ENCODE measurements around the gene RUBCNL.

RUBCNL gene

DNA sequence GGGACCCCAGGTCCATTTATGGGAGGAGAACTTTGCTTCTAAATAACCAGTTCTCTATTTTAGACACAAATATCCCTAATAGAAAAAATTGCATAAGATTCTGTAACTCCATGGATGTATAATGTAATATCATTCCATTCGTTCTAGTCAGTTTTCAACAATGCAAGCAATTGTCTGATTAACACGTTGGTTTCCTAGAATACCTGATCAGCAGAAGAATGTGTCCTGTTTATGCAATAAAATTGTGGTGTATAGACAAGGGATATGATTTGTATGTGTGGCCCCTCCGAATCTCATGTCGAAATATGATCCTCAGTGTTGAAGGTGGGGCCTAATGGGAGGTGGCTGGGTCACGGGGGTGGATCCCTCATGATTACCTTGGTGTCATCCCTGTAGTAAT is 62.1 kb downstream of the RUBCNL start:
- in situ Hi-C loops (cut with HindIII; ENCODE audit: low sequenced_read_pairs) = no loop called here
- TF ChIP-seq, protein P1, sequence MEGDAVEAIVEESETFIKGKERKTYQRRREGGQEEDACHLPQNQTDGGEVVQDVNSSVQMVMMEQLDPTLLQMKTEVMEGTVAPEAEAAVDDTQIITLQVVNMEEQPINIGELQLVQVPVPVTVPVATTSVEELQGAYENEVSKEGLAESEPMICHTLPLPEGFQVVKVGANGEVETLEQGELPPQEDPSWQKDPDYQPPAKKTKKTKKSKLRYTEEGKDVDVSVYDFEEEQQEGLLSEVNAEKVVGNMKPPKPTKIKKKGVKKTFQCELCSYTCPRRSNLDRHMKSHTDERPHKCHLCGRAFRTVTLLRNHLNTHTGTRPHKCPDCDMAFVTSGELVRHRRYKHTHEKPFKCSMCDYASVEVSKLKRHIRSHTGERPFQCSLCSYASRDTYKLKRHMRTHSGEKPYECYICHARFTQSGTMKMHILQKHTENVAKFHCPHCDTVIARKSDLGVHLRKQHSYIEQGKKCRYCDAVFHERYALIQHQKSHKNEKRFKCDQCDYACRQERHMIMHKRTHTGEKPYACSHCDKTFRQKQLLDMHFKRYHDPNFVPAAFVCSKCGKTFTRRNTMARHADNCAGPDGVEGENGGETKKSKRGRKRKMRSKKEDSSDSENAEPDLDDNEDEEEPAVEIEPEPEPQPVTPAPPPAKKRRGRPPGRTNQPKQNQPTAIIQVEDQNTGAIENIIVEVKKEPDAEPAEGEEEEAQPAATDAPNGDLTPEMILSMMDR (IDR thresholded peaks at IDR 0.05; ENCODE audit: low read depth, low read length, missing control alignments) = no peak
- no peak overlapping the region for H3K4me3 ChIP-seq (ENCODE audit: low read depth, low read length)
- DNase-seq (ENCODE audit: low read depth) = no peak

DNA sequence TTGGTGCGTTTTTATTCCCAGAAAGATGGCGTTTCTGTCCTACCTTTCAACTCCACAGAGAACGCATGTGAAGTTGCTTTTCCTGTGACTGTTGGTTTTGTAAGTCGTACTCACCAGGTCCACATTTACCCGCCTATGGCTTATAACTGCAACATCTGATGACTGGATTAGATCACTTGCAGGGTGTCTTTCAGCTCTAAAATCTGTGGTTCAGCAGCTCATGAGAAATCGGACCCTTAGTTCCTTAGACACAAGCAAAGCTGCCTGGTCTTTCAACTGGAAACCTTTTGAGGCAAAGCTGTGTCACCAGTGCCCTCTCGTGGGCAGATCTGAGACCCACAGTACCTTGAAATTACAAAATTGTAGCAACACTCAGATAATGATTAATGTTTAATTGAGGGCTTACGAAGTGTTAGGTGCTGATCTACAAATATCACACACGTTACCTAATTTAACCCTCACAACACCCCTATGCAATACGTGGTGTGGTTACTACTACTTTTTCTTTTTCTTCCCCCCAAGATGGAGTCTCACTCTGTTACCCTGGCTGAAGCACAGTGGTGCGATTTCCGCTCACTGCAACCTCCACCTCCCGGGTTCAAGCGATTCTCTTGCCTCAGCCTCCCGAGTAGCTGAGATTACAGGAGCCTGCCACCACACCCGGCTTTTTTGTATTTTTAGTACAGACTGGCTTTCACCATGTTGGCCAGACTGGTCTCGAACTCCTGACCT is 65.4 kb downstream of the RUBCNL start:
- H3K4me3 ChIP-seq (ENCODE audit: low read depth, low read length) = no peak overlapping the region
- DNase-seq (ENCODE audit: low read depth) = peak; percentile 47
- in situ Hi-C loops (cut with HindIII; ENCODE audit: low sequenced_read_pairs) = no loop called here
- TF ChIP-seq, protein P1 (IDR thresholded peaks at IDR 0.05; ENCODE audit: low read depth, low read length, missing control alignments) = peak; percentile 87

DNA sequence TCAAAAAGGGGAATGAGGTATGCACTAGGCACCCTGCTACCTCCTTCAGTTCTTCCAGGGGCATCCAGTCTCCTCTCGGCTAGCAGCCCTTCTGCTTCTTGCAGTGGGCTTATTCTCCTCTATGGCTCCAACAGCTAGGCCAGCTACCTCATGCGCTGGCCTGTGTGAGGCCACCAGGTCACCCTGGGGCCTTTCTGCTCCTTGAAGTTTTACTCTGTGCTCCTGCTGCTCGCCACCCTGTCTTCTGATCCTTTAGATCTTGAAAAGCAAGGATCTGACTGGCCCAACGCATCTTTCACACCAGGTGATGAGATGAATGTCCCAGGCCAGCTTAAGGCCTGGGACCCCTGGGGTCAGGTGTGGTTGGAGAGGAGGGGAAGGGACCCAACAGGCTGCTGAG is 66.2 kb downstream of the RUBCNL start:
- in situ Hi-C loops (cut with HindIII; ENCODE audit: low sequenced_read_pairs) = no loop called here
- H3K4me3 ChIP-seq (ENCODE audit: low read depth, low read length) = no peak overlapping the region
- TF ChIP-seq, protein P1 (IDR thresholded peaks at IDR 0.05; ENCODE audit: low read depth, low read length, missing control alignments) = no peak
- no peak for DNase-seq (ENCODE audit: low read depth)

DNA sequence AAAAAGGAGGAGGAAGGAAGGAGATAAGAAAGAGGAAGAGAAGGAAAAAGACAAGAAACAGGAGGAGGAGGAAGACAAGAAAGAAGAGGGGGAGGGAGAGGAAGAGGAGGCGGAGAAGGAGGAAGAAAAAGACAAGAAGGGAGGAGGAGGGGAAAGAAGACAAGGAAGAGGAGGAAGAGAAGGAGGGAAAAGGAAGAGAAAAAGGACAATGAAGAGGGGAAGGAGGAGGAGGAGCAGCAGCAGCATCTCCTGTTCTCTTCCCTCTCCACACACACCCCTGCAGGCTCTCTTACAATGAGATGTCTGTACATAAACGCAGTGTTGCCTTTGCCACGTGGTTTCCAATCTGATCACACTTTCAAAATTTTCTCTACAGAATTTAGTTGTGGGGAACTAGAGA is 66.6 kb downstream of the RUBCNL start:
- DNase-seq (ENCODE audit: low read depth) = no peak

DNA sequence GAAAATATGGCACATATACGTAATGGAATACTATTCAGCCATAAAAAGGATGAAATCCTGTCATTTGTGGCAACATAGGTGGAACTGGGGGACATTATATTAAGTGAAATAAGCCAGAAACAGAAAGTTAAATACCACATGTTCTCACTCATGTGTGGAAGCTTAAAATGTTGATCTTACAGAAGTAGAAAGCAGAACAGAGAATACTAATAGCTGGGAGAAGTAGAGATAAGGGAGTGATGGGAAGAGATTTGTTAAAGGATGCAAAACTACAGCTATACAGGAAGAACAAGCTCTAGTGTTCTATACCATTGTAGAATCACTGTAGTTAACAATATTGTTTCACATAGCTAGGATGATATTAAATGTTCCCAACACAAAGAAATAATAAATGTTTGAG is 68.1 kb downstream of the RUBCNL start:
- in situ Hi-C loops (cut with HindIII; ENCODE audit: low sequenced_read_pairs) = no loop called here
- DNase-seq (ENCODE audit: low read depth) = no peak
- TF ChIP-seq, protein P1 (IDR thresholded peaks at IDR 0.05; ENCODE audit: low read depth, low read length, missing control alignments) = no peak
- no peak overlapping the region for H3K4me3 ChIP-seq (ENCODE audit: low read depth, low read length)

More for the DNA sequence above, 66.6 kb downstream of the RUBCNL start:
- in situ Hi-C loops (cut with HindIII; ENCODE audit: low sequenced_read_pairs) = no loop called here
- no peak overlapping the region for H3K4me3 ChIP-seq (ENCODE audit: low read depth, low read length)
- TF ChIP-seq, protein P1 (IDR thresholded peaks at IDR 0.05; ENCODE audit: low read depth, low read length, missing control alignments) = no peak

DNA sequence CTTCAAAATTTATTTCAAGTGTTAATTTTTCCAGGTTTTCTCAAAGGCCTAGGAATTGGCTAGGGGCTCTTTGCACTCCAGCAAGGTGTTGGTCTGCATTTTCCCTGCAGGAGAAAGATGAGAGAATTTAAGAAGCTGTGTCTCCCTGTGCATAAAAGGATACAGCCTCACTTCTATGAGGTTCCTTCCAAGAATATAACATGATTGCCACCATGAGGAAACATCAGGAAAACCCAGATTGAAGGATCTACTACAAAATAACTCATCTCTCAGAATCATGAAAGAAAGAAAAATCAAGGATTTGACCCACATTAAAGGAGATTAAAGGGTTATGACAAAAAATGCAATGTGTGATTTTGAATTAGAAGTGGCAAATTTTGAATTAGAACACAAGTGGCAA is 69.9 kb downstream of the RUBCNL start:
- H3K4me3 ChIP-seq (ENCODE audit: low read depth, low read length) = no peak overlapping the region
- TF ChIP-seq, protein P1 (IDR thresholded peaks at IDR 0.05; ENCODE audit: low read depth, low read length, missing control alignments) = peak; percentile 13
- DNase-seq (ENCODE audit: low read depth) = no peak
- in situ Hi-C loops (cut with HindIII; ENCODE audit: low sequenced_read_pairs) = no loop called here
